Aorta (tissue), 5 donors: ENCODE measurements around the gene TMEM213. TPM values are rescaled to one million over a fixed set of nuclear protein-coding genes. Genes with fewer than 3 reads are reported as not detected.

Experiments used
- ATAC-seq: fragments of 200-7000 bp; cut with Tn5 transposase; one replicate; pipeline ENCODE4 v1.9.1; 2022; ENCODE audit warnings: moderate library complexity; ENCODE audit not compliant: low FRiP score
- DNase-seq, 2 donors: peaks; one replicate each; pipeline ENCODE4 v3.0.0-alpha.2; 2020
- H3K27ac ChIP-seq, 2 donors: one replicate each; pipeline ENCODE4 v1.5.1; 2013; ENCODE audit warnings: low read length in 2 of 2, mild to moderate bottlenecking in 2 of 2, moderate library complexity in 2 of 2, control low read depth in 1 of 2, inconsistent platforms in 1 of 2, low read depth in 1 of 2
- H3K27me3 ChIP-seq, 2 donors: one replicate each; pipeline ENCODE4 v1.6.1; 2013; ENCODE audit warnings: control low read depth in 1 of 2, low read length in 1 of 2, mild to moderate bottlenecking in 1 of 2, moderate library complexity in 1 of 2; ENCODE audit not compliant: insufficient read depth in 2 of 2, control insufficient read depth in 1 of 2
- H3K36me3 ChIP-seq, 2 donors: one replicate each; pipeline ENCODE4 v1.6.1; 2013; ENCODE audit warnings: control low read depth in 1 of 2, low read length in 1 of 2, mild to moderate bottlenecking in 1 of 2; ENCODE audit not compliant: insufficient read depth in 2 of 2, control insufficient read depth in 1 of 2
- H3K4me1 ChIP-seq, 2 donors: one replicate each; pipeline ENCODE4 v1.6.1; 2013; ENCODE audit warnings: low read length in 2 of 2, control low read depth in 1 of 2, mild to moderate bottlenecking in 1 of 2, moderate library complexity in 1 of 2; ENCODE audit not compliant: insufficient read depth in 2 of 2, control insufficient read depth in 1 of 2
- H3K4me3 ChIP-seq, 2 donors: one replicate each; pipeline ENCODE4 v1.5.1; 2013; ENCODE audit warnings: low read length in 2 of 2, control low read depth in 1 of 2, mild to moderate bottlenecking in 1 of 2
- H3K9me3 ChIP-seq: one replicate; pipeline ENCODE4 v1.6.1; 2013; ENCODE audit warnings: mild to moderate bottlenecking, low read length; ENCODE audit not compliant: control insufficient read depth
- WGBS, 2 donors: extraction: QIAGEN DNeasy Blood & Tissue Kit; methylation state at CpG; one replicate each; pipeline ENCODE4 v1.1.7; 2013; 5-methylcytosine and 5-hydroxymethylcytosine counted together
- intact Hi-C, 2 donors: fragments of 100-400 bp; cut with DNase I; formaldehyde crosslinking; loops; one replicate each; pipeline versions ENCODE4 v1.14.2 to v1.15.0; 2022
- polyA plus RNA-seq, 2 donors: library from polyadenylated mRNA; stranded (reverse); fragments of 200-250 nt; gene quantifications; one replicate each; pipeline ENCODE4 v1.2.3, GENCODE V29; 2013
- total RNA-seq, 2 donors: library from RNA; stranded (reverse); fragmentation: NEBNext Ultra II Directional; extraction: Animal tissue kit (Norgen Biotek cat#: 25700); gene quantifications; one replicate each; pipeline ENCODE4 v1.2.1, GENCODE V29; 2021
- donor health status: healthy with polysubstance abuse.
- donor health status: Bipolar disorder and iron deficiency.
- donor health status: DM: no; HTN: no; CAD: no.
- donor health status: DM: no; HTN: no; CAD: no.
- donor health status: DM: yes; HTN: yes; CAD: no.

TMEM213 gene
- total and polyA plus RNA-seq, 4 donors, result not detected

DNA sequence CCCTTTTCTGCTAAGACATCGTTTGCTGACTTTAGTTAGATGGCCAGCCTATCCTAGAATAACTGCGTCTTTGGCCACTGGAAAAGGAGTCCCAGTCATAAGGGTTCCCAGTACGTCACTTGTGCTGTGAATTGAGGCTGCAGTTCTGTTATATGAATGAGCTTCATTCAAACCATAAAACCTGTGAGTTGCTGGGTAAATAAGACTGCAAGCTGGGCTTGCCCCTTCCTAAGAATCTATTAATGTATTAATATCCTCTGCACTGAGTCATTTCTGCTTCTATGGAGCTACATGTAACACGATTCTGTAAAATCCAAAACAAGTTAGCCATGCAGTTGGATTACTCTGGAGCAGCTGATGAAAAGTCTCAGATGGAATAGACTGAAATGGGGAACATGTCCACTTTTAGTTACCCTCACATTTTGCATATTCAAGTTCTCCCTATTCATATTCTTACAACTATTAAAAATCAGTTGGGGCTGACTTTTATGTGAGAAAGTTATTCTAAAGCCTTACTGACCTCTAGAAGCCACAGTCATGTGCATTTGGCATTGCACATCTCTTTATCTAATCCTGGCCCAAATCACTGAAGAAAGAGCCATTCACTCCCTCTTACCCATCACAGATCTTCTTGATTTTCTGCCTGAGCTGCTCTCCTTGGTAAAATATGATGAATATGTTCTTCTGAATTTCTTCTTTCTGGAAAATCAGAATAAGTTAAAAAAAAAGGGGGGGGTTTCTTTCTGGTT lies 41.8 kb upstream of the TMEM213 start:
- DNase-seq, result no peak
- Histone ChIP-seq H3K9me3 (no peaks in the 10 kb centered on the region), H3K36me3 (no peaks in the 10 kb centered on the region), H3K4me3 (no peak overlapping the region), H3K27ac (no peak overlapping the region), H3K27me3 (no peaks in the 10 kb centered on the region), H3K4me1 (no peaks in the 10 kb centered on the region)
- no peak for ATAC-seq
- 49 to 54% methylated on average over 4 of the region's 4 CpGs for WGBS, 2 donors
- intact Hi-C loops, result no loop called here

DNA sequence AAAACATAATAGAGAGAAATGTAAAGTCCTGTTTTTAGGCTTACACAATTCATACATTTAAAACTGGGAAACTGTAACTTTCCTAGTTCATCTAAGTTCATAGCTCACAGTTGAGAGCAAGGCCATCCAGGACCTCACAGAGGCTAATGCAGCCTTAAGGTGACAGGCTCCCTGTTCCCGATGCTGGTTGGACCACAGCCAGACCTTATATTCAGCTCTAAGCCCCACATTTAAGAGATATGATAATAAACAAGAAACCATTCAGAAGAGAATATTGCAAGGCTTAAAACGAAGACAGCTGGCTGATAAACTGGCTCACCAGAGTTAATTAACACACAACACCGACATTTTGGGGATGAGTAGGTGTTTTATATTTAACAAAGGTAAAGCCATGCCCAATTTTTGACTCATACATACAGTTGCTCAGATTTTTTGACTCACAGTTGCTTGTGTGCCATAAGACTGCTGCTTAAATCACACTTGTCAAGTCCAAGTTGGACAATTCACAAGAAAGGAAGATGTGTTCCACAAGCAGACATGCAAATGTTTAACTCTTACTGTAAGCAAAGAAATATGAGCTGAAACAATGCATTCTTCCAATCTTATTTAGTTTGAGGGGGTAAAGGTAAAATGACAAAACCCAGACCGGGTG lies 41.1 kb upstream of the TMEM213 start:
- intact Hi-C loops, result no loop called here
- WGBS, 2 donors, result 65 to 70% methylated on average over 4 of the region's 4 CpGs
- H3K27me3 ChIP-seq, result no peaks in the 10 kb centered on the region
- ATAC-seq (no peak), DNase-seq (no peak)
- no peaks in the 10 kb centered on the region for H3K4me1 ChIP-seq
- H3K36me3 ChIP-seq, result no peaks in the 10 kb centered on the region
- no peak overlapping the region for H3K4me3 ChIP-seq
- no peaks in the 10 kb centered on the region for H3K9me3 ChIP-seq
- no peak overlapping the region for H3K27ac ChIP-seq

DNA sequence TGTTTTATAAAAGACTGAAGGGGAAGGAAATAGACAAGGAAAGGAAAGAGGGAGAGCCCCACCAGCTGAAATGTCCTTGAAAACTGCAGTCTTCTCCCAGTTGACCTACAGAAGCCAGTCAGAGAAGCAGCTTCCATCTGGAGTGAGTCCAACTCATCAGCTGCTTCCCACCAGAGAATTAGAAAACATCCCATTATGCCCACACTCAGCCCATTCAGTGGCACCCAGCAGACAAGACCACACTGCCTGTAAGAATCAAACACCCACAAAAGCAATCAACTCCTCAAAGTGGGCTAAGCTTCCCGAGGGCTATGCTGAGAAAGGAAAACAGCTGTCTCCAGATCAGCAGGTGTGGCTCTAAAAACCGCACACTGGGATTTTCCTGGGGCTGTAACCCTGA lies 29.6 kb upstream of the TMEM213 start:
- Histone ChIP-seq H3K9me3 (no peaks in the 10 kb centered on the region), H3K27ac (no peak overlapping the region), H3K27me3 (no peaks in the 10 kb centered on the region), H3K4me1 (no peaks in the 10 kb centered on the region), H3K4me3 (no peak overlapping the region), H3K36me3 (no peaks in the 10 kb centered on the region)
- WGBS, 2 donors, result 11 to 71% methylated on average over 2 of the region's 2 CpGs
- no peak for ATAC-seq
- DNase-seq, result no peak
- intact Hi-C loops, result no loop called here

DNA sequence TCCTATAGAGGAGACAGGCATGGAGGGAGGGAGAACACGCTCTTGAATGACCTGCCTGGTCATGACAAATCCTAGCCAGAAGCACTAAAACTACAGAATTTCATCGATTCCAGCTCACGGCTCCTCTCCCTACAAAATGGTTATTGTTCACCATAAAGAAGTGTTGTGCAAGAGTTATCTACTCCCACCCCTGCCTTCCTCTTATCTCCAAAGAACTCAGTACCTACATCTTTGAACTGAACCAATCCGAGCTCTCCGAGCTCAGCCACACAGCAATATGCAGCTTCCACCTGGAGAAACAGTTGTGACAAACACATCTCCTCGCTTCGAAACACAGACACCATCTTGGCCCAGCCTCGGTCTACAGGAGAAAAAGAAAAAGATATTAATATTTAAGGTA lies 26.9 kb upstream of the TMEM213 start:
- H3K36me3 ChIP-seq, result no peaks in the 10 kb centered on the region
- DNase-seq (no peak), ATAC-seq (no peak)
- intact Hi-C loops, result no loop called here
- WGBS, 2 donors, result 87 to 90% methylated on average over 8 of the region's 8 CpGs
- no peaks in the 10 kb centered on the region for H3K9me3 ChIP-seq
- H3K4me1 ChIP-seq, result no peaks in the 10 kb centered on the region
- H3K4me3 ChIP-seq, result no peak overlapping the region
- H3K27ac ChIP-seq, result no peak overlapping the region
- H3K27me3 ChIP-seq, result no peaks in the 10 kb centered on the region

DNA sequence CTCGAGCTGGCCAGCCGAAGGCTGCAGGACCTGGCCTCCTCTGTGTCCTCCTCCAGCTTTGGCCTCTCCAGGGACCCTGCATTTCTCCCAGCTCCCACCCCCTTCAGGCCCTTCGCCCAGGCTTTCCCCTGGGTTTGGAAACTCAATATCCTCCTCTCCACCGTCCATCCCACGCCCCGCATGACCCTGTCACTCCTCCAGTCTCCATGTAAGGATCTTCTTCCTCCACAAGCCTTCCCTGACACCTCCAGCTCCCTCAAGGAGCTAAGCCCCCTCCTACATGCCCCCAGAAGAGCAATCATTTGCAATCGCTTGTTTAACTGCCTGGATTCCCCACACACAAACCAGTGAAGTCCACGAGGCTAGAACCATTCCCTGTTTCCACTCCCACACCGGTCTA lies 24.6 kb upstream of the TMEM213 start:
- WGBS, 2 donors, result 76 to 81% methylated on average over 9 of the region's 9 CpGs
- no peaks in the 10 kb centered on the region for H3K4me1 ChIP-seq
- H3K27me3 ChIP-seq, result no peaks in the 10 kb centered on the region
- ATAC-seq (no peak), DNase-seq (no peak)
- H3K36me3 ChIP-seq, result no peaks in the 10 kb centered on the region
- no peak overlapping the region for H3K4me3 ChIP-seq
- no peak overlapping the region for H3K27ac ChIP-seq
- intact Hi-C loops, result no loop called here
- no peaks in the 10 kb centered on the region for H3K9me3 ChIP-seq

DNA sequence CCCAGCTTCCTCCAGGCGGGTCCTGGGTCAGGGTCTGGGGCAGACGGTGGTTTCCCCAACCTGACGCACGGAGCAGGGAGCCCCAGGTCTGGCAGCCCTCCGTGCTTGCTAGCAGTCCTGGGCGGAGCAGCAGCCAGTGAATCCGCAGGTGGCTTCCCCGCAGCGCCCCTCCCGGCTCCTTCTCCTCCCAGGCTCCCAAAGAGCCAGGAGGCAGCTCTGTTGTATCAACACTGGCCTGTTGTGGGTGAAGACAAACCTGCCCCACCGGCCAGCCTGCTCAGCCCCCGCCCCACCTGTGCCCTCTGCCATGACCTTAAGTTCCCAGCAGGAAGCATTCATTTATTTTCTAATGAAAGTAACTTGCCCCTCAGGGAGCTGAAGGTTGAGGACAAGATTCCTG lies 24.0 kb upstream of the TMEM213 start:
- no peak for ATAC-seq
- no peak overlapping the region for H3K27ac ChIP-seq
- H3K36me3 ChIP-seq, result no peaks in the 10 kb centered on the region
- no peaks in the 10 kb centered on the region for H3K4me1 ChIP-seq
- H3K27me3 ChIP-seq, result peaks cover 0 to 2% of the 10 kb centered on the region in 2 donors
- WGBS, 2 donors, result 17 to 23% methylated on average over 12 of the region's 12 CpGs
- DNase-seq, result no peak
- intact Hi-C loops, result no loop called here
- no peak overlapping the region for H3K4me3 ChIP-seq
- no peaks in the 10 kb centered on the region for H3K9me3 ChIP-seq

DNA sequence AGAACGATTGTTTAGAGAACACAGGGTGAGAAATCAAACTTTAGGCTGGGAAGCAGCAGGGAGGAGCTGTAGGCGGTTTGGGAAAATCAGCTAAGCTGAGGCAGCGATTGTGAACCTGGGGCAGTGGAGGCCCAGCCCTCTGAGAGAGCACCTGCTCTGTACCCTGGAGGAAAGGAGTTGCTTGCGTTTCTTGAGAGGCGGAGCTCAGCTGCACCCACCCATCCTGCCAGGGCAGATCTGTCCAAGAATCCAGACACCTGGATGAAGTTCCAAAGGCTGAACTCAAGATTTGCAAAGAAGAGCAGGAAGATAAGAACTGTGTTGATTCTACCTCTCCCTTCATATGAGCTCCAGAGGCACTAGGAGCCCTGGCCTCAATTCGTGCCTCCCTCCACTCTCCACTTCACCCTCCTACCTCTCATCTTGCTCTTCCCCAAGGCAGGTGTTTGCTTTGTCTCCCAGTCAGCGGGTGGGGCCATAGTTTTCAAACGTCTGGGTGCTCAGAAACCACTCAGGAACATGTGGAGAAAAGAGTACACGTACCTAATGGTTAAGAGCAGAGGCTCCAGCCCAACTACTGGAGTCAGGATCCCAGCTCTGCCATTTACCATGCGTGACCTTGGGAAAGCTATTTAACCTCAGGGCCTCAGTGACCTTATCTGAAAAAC lies 21.5 kb upstream of the TMEM213 start:
- Histone ChIP-seq H3K4me1 (no peaks in the 10 kb centered on the region), H3K9me3 (no peaks in the 10 kb centered on the region), H3K36me3 (no peaks in the 10 kb centered on the region), H3K4me3 (no peak overlapping the region), H3K27me3 (peaks cover 0 to 2% of the 10 kb centered on the region in 2 donors), H3K27ac (no peak overlapping the region)
- intact Hi-C loops, result no loop called here
- DNase-seq, result no peak
- WGBS, 2 donors, result 63 to 70% methylated on average over 10 of the region's 10 CpGs
- ATAC-seq, result no peak

DNA sequence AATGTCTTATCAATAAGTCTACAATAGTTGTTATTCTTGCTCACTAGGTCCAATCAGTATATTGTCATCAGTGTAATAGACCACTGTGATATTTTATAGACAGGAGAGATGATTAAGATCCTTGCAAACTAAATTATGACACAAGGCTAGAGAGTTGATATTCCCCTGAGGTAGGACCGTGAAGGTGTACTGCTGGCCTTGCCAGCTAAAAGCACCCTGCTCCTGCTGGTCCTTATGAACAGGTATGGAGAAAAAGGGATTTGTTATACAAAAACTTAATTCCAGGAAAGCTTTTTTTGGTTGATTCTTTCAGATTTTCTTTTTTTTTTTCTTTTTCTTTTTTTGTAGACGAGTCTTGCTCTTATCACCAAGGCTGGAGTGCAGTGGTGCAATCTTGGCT lies 16.8 kb upstream of the TMEM213 start:
- Histone ChIP-seq H3K36me3 (no peaks in the 10 kb centered on the region), H3K4me3 (no peak overlapping the region), H3K9me3 (no peaks in the 10 kb centered on the region), H3K27me3 (peaks cover 0 to 2% of the 10 kb centered on the region in 2 donors), H3K27ac (no peak overlapping the region), H3K4me1 (no peaks in the 10 kb centered on the region)
- DNase-seq (no peak), ATAC-seq (no peak)
- WGBS, 2 donors, result 65 to 73% methylated on average over 2 of the region's 2 CpGs
- intact Hi-C loops, result no loop called here

DNA sequence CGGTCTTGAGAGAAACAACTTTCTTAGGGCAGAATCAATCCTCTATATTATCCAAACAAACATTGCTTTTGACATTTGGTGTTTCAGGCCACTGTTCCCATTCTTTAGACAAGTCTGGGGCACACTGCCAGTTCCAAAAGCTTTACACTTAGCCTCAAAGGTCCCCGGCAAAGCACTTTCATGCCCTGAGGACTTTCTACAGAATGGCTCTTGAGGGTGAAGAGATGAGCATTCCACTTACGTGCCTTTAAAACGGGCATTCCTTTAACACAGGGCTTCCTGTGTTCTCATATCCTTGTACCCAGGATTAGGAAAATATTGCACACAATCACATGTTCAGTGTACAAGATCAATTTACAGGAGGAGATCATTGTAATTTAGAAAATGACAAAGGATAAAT lies 13.1 kb upstream of the TMEM213 start:
- H3K36me3 ChIP-seq, result no peaks in the 10 kb centered on the region
- no peaks in the 10 kb centered on the region for H3K9me3 ChIP-seq
- H3K27me3 ChIP-seq, result no peaks in the 10 kb centered on the region
- no peaks in the 10 kb centered on the region for H3K4me1 ChIP-seq
- DNase-seq, result no peak
- no peak overlapping the region for H3K27ac ChIP-seq
- ATAC-seq, result no peak
- intact Hi-C loops, result no loop called here
- WGBS, 2 donors, result 5 to 8% methylated on average over 4 of the region's 4 CpGs
- H3K4me3 ChIP-seq, result no peak overlapping the region
